HG03342 (cell line): ENCODE results near the gene CTPS2.
"Not testable (repeated sequence)": the region's sequence is repeated elsewhere in the genome, so short reads cannot be mapped to it uniquely, and the experiment has no call there.

ENCODE experiments used
- ATAC-seq: cut with Tn5 transposase; IDR thresholded peaks from one replicate; pipeline ENCODE4 v1.9.1; 2021; ENCODE audit warnings: mild to moderate bottlenecking, moderate library complexity; ENCODE audit not compliant: unreplicated experiment

CTPS2 gene

DNA sequence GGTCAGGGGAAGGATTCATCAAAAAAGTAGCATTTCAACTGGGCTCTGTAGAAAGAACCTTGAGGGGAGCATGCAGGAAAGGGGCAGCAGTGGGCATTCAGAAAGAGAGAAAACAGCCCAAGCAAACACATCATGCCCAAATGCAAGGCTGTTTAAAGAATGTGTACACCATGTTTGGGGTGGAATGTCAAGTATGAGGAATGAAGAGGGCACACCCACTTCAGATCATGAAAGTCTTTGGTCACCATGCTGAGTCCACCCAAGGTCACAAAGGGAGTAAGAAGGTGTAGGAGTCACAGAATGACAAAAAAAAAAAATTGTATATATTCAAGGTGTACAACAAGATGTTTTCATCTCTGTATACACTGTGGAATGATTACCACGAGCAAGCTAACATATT lies 53.1 kb downstream of the CTPS2 start:
- no peak for ATAC-seq

DNA sequence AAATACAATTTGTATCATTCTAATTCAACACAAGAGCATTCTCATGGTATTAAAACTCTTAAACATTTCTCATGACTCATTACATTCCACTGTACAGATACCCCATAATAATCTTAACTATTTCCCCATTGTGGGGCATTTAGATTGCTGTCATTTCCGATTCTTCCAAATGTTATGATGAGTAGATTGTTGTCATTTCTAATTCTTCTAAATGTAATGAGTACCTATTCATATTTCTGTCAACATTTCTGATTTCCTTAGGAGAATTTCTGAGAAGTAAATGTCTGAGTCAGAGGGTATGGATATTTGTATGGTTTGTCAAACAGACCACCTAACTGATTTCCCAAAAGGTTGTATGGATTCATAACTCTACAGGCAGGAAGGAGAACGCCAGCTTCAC lies 54.2 kb downstream of the CTPS2 start:
- ATAC-seq = no peak

DNA sequence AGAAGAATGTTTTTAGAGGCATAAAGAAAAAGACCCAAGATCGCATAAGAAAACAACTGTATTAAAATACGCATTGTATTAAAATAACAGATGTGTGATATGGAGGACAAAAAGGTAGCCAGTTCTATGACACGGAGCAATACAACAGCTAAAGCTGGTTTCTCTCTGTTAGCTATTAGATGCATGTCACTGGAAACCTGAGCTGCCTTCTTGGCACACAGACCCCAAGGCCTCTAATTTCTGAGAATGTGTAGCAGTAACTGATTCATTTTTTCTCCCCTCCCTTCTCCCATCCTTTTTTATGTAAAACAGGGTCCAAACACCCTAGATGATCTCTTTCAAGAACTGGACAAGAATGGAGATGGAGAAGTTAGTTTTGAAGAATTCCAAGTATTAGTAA lies 58.4 kb downstream of the CTPS2 start:
- no peak for ATAC-seq

DNA sequence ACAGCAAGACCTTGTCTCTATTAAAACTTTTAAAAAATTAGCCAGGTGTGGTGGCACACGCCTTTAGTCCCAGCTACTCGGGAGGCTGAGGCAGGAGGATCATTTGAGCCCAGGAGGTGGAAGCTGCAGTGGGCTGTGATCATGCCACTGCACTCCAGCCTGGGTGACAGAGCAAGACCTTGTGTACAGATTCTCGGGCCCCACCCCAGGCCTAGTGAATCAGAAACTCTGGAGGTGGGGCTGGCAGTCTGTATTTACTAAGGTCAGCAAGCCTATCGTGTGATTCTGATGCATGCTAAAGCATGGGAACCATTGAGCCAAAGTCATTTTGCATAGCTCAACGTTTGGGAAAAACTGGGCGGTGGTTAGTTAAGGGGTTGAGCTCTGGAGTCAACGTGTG lies 59.0 kb downstream of the CTPS2 start:
- ATAC-seq = no peak

DNA sequence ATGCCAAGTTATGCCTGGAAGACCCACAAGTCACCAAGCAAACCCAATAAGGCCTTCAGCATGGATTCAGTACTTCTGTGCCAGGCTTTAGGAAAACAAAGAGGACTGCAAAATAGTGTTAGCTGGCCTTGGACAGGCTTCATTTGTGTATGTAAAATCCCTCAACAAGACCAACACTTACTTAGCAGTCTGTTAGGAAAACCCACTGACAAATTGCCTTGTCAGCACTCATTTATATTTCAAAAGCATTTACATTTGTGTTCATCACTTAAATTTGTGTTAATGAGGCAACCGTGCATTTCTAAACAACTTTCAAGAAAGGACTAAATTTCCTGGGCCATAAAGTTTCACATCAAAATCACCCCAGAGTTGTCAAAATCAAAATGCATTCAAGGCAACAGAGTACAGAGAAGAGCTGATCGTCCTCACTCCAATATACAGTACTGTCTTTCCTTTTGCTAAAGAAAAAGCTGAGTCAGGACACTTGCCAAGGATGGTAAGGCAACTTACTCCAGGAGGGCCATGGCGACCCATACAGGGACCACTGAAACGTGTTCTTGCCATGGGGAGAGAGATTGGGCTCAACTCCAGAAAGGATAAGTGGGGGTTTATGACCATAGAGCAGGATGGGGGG lies 61.0 kb downstream of the CTPS2 start:
- ATAC-seq = no peak

DNA sequence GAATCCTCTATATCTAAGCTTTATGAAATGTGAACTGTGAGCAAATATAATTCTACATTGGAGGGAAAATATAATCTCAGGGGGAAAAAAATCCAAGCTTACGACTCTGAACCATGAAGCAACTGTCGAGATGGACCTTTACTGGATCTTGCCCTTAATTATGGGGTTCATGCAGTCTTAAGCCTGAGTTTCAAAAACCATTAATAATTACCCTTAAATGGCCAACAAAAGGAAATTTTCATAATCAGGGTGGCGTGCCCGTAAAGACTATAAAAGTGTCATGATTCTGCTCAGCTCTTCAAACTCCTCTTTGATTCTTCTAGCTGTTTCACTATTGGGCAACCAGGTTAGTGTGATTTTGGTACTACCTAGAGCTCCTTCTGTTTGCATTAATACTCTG lies 62.6 kb downstream of the CTPS2 start, which contains the start of gene S100G:
Gene S100G (plus strand): TSS at position 301 of the 400 bp plus-strand sequence. CDS start 849 bp downstream, outside the sequence.
- ATAC-seq = no peak

DNA sequence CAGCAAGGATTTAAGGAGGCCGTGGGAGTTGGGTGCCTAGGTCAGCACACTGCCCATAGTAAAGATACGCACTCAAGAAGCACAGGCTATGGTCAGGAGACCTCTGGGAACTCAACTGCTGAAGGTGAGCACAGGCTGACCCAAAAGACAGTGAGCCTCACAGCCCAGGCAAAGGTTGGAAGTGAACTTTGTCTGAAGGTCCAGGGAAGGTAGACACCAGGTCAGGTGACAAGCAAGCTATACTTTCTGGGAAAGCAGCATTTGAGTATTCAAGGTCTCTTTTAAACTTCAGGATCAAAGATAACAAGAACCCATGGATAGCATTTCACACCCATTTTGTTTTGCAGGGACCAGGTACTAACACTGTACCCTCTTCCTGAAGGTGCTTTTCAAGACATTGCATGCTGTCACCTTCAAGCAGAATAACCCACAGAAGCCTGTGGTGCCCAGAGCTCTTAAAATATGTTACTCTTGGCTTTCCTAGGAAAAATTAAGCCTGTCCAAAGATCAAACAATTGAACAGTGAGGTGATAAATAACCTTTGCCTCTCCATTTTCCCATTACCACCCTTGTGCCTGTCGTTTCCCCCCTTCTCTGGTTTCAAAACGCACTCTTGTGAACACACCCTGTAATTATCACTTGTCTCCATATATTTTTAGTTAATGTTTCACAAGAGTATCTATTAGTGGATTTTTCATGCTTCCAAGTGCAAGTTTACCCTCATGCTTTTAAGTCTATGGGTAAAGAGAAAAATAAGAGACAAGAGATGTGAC lies 65.9 kb downstream of the CTPS2 start:
- ATAC-seq = no peak

DNA sequence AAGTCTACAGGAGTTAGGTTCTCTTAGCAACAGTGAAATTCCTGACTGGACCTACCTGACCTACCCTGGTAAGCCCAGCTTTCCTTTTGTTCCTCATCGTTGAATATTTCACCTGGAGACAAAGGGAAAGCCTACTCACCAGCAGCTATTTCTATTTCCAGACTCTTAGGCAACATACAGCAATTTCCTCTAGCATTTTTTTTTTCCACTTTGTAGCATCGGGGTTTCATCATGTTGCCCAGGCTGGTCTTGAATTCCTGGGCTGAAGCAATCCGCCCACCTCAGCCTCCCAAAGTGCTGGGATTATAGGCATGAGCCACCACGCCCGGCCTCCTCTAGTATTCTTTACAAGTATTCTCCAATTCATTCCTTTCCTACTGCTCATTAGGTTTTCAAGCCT lies 69.3 kb downstream of the CTPS2 start:
- ATAC-seq = no peak

DNA sequence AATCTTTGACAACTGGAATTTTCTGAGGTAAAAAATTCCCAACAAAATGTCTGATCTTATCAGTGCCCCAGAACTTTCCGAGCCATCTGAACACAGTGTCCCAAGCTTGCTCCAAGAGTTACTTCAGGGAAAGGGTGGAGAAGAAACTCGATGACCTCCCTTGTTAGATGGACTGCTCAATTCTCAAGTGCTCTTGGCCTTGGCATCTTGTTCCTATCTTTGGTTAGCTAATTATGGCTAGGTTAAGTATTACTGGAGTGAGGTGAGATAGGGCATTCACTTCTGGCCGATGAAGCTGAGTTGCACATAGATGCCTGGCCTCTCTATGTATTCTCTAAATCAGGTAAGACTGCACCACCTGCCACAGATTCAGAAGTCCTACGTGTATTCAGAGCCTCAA lies 71.6 kb downstream of the CTPS2 start:
- ATAC-seq = no peak

DNA sequence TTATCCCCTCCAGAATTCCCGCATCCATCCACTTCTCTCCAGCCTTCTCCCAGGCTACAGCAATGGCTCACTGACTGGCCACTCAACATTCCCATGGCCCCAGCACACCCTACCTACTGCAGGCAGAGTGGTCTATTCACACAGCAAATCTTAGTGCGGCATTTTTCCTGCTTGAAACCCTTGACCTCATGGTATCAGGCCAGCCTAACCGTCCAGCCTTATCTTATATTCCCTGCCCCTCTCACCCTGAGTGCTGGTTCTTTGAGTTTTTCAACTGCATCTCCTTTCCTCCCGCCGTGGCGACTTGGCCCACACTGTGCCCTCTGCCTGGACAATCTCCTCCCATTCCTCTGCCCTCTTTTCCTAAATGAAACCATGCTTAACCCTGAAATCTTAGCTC lies 72.5 kb downstream of the CTPS2 start:
- no peak for ATAC-seq

DNA sequence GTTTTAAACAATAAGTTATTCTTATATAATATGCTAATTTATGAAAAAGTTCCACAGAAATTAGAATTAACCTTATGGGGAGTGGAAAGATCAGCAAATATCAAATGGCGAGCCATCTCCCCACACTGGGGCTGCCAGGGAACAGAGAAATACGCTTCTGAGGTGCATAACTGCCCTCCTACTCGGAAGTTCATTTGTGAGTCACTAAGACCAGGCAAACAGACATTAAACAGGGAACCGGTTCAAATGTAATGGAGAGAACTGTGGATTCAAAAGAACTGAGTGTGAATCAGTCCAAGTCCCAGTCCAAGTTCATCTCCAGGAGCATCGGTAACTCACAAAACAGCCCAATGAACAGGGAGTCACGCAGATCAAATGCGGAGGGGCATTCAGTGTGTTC lies 73.9 kb downstream of the CTPS2 start:
- ATAC-seq = no peak

DNA sequence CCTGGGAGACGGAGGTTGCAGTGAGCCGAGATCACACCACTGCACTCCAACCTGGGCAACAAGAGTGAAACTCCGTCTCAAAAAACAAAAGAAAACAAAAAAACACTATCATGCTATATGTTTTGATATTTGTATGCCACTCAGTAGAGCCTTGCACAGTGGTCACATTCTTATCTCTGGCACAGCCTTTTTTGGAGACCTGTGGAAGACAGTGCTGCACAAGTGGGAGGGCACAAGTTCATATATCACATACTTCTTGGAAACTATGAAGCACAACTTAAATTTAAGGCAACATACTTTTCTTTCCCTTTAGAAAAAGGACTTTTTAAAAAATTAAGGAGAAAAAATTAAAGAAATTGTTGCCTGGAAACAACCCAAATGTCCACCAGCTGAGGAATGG lies 76.9 kb downstream of the CTPS2 start:
- no peak for ATAC-seq

DNA sequence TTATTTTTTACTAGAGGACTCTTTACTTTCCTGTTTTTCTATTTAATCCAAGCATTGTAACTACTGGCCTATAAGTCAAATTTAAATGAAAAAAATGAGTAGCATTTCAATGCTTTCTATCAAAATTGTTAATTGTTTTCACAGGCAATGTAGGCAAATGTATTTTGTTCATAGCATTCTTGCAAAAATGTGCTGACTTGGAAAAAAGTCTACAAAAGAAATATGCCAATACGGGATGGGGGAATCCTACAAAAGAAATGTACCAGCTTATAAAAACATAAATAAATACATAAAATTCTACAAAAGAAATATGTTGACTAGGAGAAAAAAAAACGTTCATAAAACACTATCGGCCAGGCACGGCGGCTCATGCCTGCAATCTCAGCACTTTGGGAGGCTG lies 77.4 kb downstream of the CTPS2 start:
- ATAC-seq = no peak

DNA sequence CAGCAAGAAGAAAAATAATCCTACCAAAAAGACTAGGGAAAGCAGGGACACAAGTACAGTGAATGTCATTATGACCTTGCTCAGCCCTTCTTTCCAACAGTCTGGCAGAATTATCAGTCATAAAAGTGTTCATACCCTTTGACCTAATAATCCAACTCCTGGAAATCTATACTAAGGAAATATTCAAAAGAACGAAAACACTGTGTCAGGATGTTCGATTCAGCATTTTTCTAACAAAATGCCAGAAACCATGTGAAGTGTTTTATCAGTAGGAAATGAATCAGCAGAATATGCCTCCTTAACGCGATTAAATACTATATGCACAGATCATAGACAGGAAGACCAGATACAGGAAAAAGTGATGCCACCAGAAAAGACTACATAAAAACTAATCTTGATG lies 78.7 kb downstream of the CTPS2 start:
- no peak for ATAC-seq

DNA sequence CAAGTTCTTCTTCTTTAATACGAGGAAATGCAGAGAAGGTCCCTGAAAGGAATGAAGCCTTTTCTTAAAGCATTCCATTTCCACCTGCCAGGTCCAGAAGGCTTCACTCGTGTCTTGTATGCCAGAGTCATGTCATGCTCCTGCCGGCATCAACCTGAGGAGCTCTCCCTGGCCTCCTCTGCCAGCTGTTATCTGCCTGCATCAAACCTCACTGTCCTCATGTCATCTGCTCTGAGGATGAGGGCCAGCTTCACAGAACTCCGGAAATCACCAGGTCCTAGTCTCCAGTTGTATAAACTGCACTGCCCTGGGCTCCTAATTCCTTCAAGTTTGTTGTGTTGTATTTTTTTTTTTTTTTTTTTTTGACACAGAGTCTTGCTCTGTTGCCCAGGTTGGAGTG lies 82.6 kb downstream of the CTPS2 start:
- no peak for ATAC-seq

DNA sequence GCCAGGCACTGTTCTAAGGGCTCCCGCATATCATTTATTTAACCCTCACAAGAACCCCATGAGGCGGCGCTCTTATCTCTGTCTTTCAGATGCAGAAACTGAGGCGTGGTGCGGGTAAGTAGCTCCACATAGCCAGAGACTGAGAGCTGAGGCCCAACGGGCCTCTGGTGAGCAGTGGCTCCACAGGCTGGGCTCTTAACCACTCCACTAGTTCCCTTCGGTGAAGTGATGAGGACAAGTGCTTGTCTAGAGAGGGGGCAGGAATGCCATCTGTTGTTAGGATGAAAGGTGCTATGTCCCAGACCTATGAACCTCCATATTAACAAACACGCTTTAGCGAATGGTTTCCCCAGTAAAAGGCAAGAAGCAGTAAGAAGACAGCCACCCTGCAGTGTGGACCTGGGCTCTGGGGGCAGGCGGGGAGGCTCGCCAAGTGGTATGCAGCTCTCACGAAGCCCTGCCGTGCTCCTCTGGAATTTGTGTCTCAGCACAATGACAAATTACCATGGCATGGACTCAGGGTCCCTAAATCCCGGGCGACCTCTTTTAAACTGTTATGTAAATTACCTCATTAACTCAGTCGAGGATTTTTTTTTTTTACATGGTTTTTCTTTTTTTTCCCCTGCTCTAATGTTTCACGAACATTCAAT lies 83.4 kb downstream of the CTPS2 start:
- no peak for ATAC-seq

DNA sequence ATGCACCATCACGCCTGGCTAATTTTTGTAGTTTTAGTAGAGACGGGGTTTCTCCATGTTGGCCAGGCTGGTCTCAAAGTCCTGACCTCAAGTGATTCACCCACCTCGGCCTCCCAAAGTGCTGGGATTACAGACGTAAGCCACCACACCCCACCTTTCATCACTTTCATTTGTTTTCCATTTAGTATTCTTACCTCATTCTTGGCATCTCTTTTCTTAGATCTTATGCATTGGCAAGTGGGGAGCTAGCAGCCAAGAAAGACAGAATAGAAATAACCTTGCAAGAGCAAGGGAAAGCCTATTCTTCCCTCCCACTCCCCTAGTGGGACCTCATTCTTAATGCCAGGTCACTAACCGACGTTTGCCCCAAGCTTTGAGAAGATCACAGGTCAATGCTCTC lies 84.0 kb downstream of the CTPS2 start:
- ATAC-seq = not testable (repeated sequence)

DNA sequence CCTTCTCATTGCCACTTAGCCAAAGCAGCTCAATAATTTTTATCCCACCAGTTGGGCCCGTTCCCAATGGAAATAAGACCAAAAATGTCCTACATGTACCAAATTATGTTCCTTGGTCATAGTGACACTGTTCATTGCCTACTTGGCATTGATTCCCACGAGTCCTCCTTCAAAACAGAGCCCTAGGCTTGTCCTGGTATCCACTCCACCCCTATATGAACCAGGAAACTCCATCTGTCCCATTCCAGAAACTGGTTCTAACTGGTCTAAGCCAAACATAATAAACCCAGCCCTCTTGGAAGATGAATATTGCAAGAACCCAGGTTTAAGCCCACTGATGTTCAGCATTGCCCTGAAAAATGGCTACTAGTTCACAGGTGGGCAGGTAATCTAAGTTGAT lies 93.4 kb downstream of the CTPS2 start:
- no peak for ATAC-seq

DNA sequence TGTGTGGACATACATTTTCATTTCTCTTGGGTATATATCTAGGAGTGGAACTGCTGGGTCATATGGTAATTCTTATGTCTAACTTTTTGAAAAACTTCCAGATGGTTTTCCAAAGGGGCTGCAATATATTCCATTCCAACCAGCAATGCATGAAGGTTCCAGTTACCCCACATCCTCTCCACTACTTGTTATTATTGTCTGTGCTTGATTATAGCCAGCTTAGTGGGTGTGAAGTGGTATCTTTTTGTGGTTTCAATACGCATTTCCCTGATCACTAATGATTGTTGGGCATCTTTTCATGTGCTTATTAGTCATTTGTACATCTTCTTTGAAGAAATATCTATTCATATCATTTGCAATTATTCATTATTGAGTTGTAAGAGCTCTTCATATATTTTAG lies 94.0 kb downstream of the CTPS2 start:
- ATAC-seq = no peak

DNA sequence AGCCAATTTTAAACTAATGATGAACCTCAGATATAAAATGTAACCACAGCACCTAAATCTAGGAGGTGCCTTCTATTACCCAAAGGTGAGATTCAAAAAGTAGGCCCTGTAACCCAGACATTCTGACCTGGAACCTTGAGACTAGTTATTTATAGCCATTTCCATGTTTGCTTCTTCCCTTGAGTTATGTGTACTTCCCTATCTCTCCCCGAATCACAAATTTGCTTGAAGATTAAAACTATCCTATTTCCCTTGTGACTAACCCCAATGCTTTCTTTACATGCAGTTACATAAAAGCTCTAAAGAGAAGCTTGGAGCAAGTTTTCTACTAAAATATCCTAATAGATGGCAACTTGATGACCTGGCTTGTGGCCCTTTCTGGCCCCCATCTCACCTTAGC lies 95.1 kb downstream of the CTPS2 start:
- ATAC-seq = no peak

DNA sequence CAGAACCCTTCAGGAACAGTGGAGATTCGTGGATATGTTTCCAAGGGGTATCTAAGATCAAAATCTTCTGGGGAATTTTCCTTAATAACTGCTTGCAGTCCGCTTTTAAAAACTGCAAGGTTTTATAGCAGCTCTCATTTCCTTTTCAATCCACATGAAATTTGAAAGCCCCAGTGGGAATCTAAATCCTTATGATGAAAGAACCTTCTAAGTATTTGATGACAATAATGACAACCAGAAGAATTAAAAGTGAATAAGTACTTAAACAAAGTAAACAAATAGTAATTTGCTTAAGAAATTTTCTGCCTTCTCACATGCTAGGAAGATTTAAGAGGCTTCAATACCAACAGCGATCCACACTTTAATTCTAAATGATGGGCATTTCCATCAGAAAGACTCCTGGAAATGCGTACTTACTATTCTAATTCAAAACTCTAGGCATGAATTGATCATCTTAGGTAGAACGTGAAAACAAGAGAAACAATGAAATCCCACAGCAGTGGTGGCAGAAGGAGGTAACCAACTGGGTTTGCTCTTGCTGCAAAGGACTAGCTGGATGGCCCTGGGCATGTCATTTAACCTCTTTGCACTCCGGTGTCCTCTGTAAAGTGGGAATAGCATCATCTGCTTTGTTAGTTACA lies 100.1 kb downstream of the CTPS2 start:
- ATAC-seq = no peak

DNA sequence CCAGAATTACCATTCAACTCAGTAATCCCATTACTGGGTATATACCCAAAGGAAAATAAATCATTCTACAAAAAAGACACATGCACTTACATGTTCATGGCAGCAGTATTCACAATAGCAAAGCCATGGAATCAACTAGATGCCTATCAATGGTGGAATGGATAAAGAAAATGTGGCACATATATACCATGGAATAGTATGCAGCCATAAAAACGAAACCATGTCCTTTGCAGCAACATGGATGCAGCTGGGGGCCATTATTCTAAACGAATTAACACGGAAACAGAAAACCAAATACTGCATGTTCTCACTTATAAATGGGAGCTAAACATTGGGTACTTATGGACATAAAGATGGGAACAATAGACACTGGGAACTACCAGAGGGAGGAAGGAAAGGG lies 101.8 kb downstream of the CTPS2 start:
- ATAC-seq = not testable (repeated sequence)
